ENCODE measurements around the gene LRRC59.
A peak's percentile ranks its signal among the peaks of the same experiment; 100 is the strongest.
"Not testable (repeated sequence)": the region's sequence is repeated elsewhere in the genome, so short reads cannot be mapped to it uniquely, and the experiment has no call there.

Gene LRRC59

DNA sequence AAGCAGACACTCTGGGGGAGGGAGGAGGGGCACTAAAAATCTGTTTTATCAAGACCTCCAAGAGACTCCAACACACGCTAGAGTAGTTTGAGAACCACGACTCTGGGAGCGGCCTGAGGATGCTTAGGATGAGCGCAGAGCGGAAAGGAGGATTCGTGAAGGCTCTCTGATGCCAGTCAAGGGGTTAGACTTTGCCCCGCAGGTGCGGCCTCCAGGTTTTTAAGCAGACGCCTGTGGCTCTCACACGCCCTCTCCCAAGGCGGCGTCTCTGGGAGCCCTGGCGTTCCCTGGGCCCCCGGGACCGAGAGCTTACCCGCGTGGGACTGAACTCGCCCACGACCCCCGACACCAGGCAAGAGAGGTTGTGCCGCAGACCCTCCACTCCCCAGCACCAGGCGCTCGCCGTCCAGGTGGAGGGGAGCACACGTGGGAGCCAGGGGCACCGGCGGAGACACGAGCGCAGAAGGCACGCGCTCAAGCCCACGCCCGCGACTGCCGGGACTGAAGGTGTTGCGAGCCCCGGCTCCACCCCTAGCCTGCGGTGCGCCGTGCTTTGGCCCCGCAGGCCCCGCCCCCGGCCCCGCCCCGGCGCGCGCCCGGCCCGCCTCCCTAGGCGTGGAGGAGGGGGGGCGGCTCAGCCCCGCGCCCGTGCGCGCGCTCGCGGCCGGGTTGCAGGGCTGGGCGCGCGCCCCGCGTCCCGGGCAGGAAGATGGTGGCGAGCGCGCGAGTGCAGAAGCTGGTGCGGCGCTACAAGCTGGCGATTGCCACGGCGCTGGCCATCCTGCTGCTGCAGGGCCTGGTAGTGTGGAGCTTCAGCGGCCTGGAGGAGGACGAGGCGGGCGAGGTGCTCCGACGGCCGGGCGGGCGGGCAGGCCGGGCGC lies 51.7 kb downstream of the LRRC59 start, which contains the start of gene XYLT2:
TSS of gene XYLT2 (plus strand) at position 695 of the 881 bp plus-strand sequence. CDS start at position 710, 15 bp downstream.
- no peak for FAIRE-seq

DNA sequence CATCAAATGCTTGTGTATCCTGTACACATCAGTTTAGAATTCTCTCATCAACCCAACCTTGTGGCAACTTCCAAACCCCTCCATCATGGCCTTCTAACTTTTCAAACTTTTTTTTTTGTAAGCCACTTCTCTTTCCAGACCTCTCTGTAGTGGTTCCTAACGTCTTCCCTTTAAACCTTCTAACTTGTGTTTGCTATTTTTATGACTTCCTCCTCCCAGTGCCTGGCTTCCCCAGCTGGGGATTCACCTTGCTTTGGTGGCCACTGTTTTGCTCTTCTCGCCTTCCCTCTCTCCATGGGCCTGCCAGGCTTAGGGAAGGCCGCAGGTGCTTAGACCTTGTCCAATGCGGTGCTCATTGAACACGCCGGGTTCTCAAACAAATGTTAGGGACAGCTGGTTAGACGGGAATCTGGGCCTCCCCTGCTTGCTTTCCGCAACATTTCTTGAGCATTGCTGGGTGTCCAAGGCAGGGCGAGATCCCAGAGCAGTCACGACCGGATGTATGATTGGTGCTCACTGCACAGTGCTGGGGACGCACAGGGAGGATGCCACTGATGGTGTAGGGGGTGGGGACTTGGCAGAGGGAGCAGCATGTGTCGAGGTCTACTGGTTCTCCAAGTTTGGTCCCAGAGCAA lies 52.5 kb downstream of the LRRC59 start:
- FAIRE-seq = no peak

DNA sequence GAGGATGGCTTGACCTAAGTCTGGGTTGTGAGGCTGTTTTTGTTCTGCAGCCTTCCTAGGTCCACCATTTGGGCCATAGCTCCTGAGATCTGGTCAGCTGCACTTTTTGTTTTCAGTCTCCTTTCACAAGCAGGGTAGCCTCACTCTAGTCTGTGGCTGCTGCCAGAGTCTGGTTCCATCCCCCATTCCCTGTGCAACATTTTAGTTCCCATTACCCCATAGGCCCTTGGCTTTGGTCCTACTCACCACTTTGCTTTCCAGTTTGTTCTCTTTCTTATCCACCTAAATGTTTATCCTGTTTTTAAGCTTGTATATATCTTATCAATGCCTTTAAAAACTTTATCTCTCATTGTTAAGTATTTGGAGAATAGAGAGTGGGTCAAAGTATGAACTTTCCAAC lies 57.9 kb downstream of the LRRC59 start:
- FAIRE-seq = no peak

DNA sequence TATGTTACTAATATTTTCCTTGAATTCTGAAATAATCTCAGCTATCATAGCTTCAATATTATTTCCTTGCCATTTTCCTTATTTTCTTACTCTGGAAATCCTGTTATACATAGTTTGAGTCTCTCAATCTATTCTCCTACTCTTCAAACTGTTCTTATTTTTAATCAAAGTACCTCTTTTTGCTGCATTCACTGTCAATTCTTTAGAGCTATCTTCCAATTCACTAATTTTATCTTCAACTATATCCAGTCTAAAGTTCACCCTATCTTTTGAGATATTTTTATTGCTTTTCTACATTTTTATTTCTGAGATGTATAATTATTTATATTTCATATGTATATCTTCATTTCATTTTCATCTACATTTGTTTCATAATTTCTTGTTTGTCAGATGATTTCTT lies 58.7 kb downstream of the LRRC59 start:
- peak; percentile 59 for FAIRE-seq

DNA sequence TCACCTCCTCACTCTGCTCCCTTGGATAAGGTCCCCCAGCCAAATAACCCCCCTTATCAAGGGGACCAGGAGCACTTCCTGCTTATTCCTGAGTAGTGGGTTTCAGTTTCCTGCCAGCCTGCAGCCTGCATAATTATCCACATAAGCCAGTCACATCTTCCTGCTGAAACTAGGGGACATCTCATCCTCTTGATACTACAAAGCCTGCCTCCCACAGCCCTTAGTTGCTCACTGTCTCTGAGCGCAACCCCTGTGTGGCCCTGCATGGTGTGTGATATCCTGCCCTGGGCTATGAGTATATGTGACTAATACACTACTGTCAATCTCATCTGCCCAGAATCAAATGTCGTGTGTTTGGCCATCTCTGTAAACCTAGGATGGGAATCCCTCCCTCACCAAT lies 59.4 kb downstream of the LRRC59 start:
- FAIRE-seq = no peak

DNA sequence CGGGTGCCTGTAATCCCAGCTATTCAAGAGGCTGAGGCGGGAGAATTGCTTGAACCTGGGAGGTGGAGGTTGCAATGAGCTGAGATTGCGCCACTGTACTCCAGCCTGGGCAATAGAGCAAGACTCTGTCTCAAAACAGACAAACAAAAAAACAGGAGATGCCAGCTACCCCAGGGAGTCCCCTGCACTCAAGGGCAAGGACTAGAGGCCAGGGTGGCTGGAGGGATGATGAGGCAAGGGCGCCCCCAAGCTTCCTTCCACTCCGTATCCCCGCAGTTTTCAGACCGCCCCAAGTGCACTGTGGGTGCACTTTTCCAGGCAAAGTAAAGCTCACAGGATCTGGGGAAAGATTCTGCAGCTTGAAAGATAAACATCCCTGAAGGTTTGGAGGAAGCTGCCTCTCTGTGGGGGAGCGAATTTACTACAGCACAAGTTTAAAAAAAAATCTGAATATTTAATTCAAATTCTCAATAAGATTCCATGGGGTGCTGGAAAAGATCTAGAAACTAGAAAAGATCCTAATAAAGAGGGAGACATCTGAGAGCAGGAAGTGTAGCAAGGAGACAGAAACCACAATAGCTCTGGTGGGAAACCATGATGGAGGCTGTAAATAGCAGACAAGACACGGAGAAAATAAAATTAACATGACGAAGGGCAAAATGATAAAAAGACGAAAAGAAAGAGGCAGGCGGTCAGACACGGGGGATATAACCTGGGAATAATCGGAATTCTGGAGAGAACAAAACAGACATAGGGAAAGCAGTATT lies 63.8 kb downstream of the LRRC59 start:
- not testable (repeated sequence) for FAIRE-seq

DNA sequence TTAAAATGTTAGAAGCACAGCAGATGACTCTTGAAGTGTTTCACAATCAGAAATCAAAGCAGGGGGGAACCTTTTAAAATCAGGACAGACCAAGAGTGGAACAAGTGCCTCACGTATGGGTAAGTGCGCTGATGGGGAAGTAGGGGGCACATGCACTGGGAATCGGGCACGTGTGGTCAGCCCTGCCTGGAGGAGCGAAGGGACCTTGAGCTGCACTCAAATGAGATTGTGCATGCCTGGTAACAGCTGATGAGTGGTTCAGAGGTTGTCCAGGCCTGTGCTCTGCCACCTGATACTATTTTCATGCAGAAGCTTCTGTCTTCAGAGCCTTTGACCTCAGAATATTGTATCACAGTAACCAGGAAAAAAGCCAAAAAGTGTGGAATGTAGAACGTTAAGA lies 65.1 kb downstream of the LRRC59 start:
- FAIRE-seq = no peak

Measured in G401.6 (cell line).